GM18505 (cell line): ENCODE results near the gene NOSIP.

Experiments used
- ATAC-seq: cut with Tn5 transposase; IDR thresholded peaks from one replicate; pipeline ENCODE4 v1.9.1; 2021; ENCODE audit not compliant: unreplicated experiment
- POLR2A ChIP-seq: IDR thresholded peaks from 4 replicates; pipeline ENCODE4 v1.6.1; 2011; ENCODE audit warnings: borderline replicate concordance; ENCODE audit not compliant: insufficient read depth, insufficient read length; ENCODE audit errors: extremely low read depth

NOSIP gene

GRCh38 chr19:49554701-49555181 lies 25.6 kb downstream of the NOSIP start:
- ATAC-seq: no peak
- TF ChIP-seq POLR2A: no peak

- ATAC-seq: no peak
- TF ChIP-seq POLR2A: no peak
Observed at GRCh38 chr19:49553451-49554271, 26.7 kb downstream of the NOSIP start.

- no peak for TF ChIP-seq POLR2A
- ATAC-seq: no peak
Observed at GRCh38 chr19:49552749-49553148, 27.6 kb downstream of the NOSIP start.

- ATAC-seq: no peak
- TF ChIP-seq POLR2A: no peak
Observed at GRCh38 chr19:49551531-49551930, 28.8 kb downstream of the NOSIP start.

GRCh38 chr19:49549045-49549444 lies 31.3 kb downstream of the NOSIP start:
- ATAC-seq: no peak
- TF ChIP-seq POLR2A: no peak

- no peak for ATAC-seq
- no peak for TF ChIP-seq POLR2A
Observed at GRCh38 chr19:49546825-49547565, 33.4 kb downstream of the NOSIP start.

- no peak for ATAC-seq
- no peak for TF ChIP-seq POLR2A
Observed at GRCh38 chr19:49544154-49544553, 36.2 kb downstream of the NOSIP start.

- TF ChIP-seq POLR2A: no peak
- ATAC-seq: no peak
Observed at GRCh38 chr19:49543032-49543431, 37.3 kb downstream of the NOSIP start.

- no peak for ATAC-seq
- no peak for TF ChIP-seq POLR2A
Observed at GRCh38 chr19:49542446-49542845, 37.9 kb downstream of the NOSIP start.

GRCh38 chr19:49541914-49542313 lies 38.4 kb downstream of the NOSIP start:
- ATAC-seq: no peak
- no peak for TF ChIP-seq POLR2A

- no peak for TF ChIP-seq POLR2A
- ATAC-seq: no peak
Observed at GRCh38 chr19:49539192-49539952, 41.0 kb downstream of the NOSIP start.

GRCh38 chr19:49538643-49539042 lies 41.7 kb downstream of the NOSIP start:
- no peak for TF ChIP-seq POLR2A
- no peak for ATAC-seq

- no peak for ATAC-seq
- no peak for TF ChIP-seq POLR2A
Observed at GRCh38 chr19:49536921-49537462, 43.4 kb downstream of the NOSIP start.
